SK-MEL-5 (cell line): ENCODE measurements around the gene OR8S1. TPM values are rescaled to one million over a fixed set of nuclear protein-coding genes. Genes with fewer than 3 reads are reported as not detected.
"Not testable (repeated sequence)": the region's sequence is repeated elsewhere in the genome, so short reads cannot be mapped to it uniquely, and the experiment has no call there.

Experiments
- DNase-seq: peaks from one replicate; pipeline ENCODE4 v3.0.0-alpha.2; 2016; ENCODE audit warnings: low read depth, low spot score
- in situ Hi-C: cut with HindIII; loops from 2 replicates; pipeline ENCODE4 v1.10.0; 2016; ENCODE audit warnings: low sequenced_read_pairs, high pct_unique_total_duplicates, low pct_unique_long_range_greater_than_20kb
- total RNA-seq: library from RNA; depleted of rRNA; stranded (reverse); fragments of >200 nt; shearing (Covaris generic); gene quantifications from 2 replicates; pipeline ENCODE4 v1.2.3, GENCODE V29; 2014; rRNA removed

OR8S1 gene
- total RNA-seq, 1 experiment from 2014 or later: not detected

DNA sequence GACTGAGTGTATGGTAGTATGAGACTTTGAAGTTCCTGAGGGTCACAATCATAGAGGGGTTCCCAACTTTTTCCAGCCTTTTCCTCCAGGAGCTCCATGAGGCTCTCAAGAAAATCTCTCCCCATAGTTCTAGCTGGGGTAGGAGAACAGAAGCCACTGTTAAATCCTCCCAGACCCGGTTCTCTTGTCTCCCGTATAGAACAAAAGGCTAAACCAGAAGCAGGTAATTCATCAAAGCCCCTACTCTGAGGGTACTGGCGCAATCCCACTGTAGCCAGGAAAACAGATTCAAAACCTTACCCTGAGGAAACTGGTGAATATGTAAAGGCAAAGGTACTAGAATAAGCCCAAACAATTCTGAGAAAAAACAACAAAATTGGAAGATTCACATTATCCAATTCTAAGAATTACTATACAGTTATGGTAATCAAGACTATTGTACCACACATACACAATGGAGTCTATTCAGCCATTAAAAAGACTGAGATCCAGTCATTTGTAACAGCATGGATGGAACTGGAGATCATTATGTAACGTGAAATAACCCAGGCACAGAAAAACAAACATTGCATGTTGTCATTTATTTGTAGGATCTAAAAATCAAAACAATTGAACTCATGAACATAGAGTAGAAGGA is 20.5 kb downstream of the OR8S1 start:
- no peak for DNase-seq
- in situ Hi-C loops: no loop called here

DNA sequence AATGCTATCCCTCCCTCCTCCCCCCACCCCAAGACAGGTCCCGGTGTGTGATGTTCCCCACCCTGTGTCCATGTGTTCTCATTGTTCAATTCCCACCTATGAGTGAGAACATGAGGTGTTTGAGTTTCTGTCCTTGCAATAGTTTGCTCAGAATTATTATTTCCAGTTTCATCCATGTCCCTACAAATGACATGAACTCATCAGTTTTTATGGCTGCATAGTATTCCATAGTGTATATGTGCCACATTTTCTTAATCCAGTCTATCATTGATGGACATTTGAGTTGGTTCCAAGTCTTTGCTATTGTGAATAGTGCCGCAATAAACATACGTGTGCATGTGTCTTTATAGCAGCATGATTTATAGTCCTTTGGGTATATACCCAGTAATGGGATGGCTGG is 21.6 kb downstream of the OR8S1 start:
- DNase-seq, in situ Hi-C loops: not testable (repeated sequence)

- DNase-seq, in situ Hi-C loops: not testable (repeated sequence)
Observed at GRCh38 chr12:48551636-48552035, 26.2 kb downstream of the OR8S1 start.

- DNase-seq, in situ Hi-C loops: not testable (repeated sequence)
Observed at GRCh38 chr12:48553666-48554343, 28.4 kb downstream of the OR8S1 start.

DNA sequence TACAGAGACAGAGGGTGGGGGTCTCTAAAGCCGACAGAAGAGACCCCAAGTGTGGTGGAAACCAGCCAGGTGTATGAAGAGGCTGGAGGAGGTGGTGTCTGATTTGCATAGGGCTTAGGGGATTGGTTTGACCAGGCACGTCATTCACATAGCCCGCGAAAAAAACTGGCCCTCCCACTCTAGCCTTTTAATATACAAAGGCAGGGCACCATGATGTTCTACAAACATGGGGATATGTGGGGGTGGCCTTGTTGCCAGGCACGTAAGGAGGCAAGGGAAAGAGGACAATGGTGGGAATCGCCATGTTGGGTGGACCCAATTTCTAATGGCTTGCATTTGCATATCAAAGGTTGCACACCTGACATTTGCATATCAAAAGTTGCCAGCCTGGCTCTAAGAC is 31.2 kb downstream of the OR8S1 start:
- no peak for DNase-seq
- in situ Hi-C loops: no loop called here

DNA sequence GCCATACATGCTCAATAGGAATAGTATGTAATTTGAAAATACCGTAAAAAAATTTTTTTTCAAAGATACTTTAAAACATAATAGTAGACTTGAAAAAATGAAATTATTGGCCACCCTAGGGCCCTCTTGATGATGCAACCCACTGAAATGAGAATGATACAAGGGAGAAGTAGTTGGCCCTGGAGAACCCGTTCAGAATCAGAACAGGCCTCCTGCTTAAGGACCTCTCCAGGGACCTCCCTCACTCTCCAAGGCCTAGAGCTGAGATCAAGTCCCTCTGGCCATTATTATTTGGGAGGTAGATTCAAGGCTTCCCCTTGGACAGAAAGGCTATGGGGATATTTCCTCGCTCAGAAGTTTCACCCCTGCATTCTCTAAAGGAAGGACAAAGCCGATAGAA is 32.5 kb downstream of the OR8S1 start:
- in situ Hi-C loops: no loop called here
- no peak for DNase-seq

DNA sequence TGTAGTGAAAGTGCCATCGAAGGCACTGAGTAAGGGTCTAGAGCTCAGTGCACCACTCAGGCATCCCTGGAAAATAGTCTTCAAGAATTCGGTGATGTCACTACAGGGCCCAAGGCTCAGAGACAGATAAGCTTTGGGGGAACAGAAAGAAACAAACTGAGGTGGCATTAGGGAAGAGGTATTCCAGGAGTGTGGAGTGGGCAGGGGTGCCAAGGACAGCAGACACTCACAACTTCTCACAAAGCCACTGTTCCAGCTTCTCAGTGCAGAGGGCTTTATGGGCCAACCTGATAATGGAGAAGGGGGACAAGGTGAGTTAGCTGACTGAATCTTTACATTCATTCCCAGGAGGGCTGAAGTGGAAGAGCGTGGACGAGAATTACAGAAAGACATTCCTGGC is 42.3 kb downstream of the OR8S1 start:
- in situ Hi-C loops: no loop called here
- DNase-seq: no peak

DNA sequence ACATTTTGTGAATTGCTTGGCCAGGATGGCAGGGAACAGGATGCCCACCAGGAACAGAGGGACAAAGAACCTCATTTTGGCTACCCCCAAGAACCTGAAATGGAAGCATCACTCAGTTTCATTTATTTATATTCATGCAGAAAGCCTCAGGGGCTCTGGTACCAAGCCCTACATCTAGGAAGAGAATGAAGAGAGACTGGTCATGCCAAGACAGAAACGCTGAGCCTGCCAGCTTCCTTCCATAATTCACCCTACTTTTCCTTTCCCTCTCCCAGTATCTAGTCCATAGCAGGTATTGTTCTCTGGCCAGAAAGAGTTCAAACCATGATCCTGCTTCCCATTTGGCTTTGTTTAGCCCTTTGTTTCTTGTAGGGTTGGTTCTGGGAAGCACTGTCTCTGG is 44.5 kb downstream of the OR8S1 start, which contains the start of gene LALBA:
Gene LALBA, minus strand, starts transcription at position 101 of the 400 bp plus-strand sequence. Its CDS starts 26 bp downstream, at position 75.
- in situ Hi-C loops: no loop called here
- no peak for DNase-seq

DNA sequence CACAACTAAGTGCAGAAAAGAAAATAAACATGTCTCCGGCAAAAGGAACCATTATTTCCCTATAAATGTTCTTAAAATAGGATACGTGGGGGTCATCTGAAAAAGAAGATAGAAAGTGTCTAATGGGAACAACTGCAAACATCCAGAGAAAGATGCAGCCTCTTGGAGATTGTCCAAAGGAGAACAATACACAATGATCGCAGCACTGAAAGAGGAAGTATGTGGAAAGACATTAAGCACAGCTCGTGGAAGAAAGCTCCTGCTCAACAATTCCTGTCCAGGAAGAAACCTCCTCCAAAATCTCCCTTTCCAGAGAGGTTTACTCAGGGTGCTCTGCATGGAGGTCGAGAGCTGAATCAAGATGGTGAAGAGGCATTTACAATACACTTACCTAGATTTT is 46.9 kb downstream of the OR8S1 start:
- DNase-seq: peak; percentile 48
- in situ Hi-C loops: no loop called here

Other genes starting within 250 kb of the OR8S1 start
- 12.4 and 13.1 TPM in 2 replicates for gene ZNF641, start 174.7 kb upstream of the OR8S1 start, total RNA-seq
- not detected in 2 replicates for gene ANP32D, start 53.1 kb upstream of the OR8S1 start, total RNA-seq
- not detected in 2 replicates for gene C12orf54, start 43.1 kb upstream of the OR8S1 start, total RNA-seq
- not detected in 2 replicates for gene LALBA, start 44.4 kb downstream of the OR8S1 start, total RNA-seq
- gene KANSL2, start 156.6 kb downstream of the OR8S1 start, total RNA-seq: 46.4 and 55.6 TPM in 2 replicates
- gene CCNT1, start 191.1 kb downstream of the OR8S1 start, total RNA-seq: 51.4 and 52.1 TPM in 2 replicates